ENCODE measurements around the gene SMYD3. TPM values are rescaled to one million over a fixed set of nuclear protein-coding genes. Genes with fewer than 3 reads are reported as not detected.

Gene SMYD3
- total RNA-seq, 4 donors from 2014 or later: 10.5 to 36.4 (median 22.5) TPM

GRCh38 chr1:246255773-246256172, 251.3 kb downstream of the SMYD3 start:
- Histone ChIP-seq H3K4me1 (no peaks in the 10 kb centered on the region), H3K9me3 (peaks cover 0 to 5% of the 10 kb centered on the region in 2 donors), H3K4me3 (no peak overlapping the region), H3K27ac (no peak overlapping the region), H3K36me3 (no peaks in the 10 kb centered on the region), H3K27me3 (no peaks in the 10 kb centered on the region)
- TF ChIP-seq CTCF (IDR thresholded peaks at IDR 0.05): no peak
- no peak for TF ChIP-seq POLR2A (IDR thresholded peaks at IDR 0.05)
- intact Hi-C loops (cut with DNase I; ENCODE audit: low total_unique reads): no loop called here
- DNase-seq: no peak

- H3K27me3 ChIP-seq: no peaks in the 10 kb centered on the region
- no peak overlapping the region for H3K4me3 ChIP-seq
- no peak overlapping the region for H3K27ac ChIP-seq
- peaks cover 0 to 5% of the 10 kb centered on the region in 2 donors for H3K9me3 ChIP-seq
- no peaks in the 10 kb centered on the region for H3K4me1 ChIP-seq
- H3K36me3 ChIP-seq: no peaks in the 10 kb centered on the region
- no peak for TF ChIP-seq CTCF (IDR thresholded peaks at IDR 0.05)
- no peak for TF ChIP-seq POLR2A (IDR thresholded peaks at IDR 0.05)
- no peak for DNase-seq
- intact Hi-C loops (cut with DNase I; ENCODE audit: low total_unique reads): no loop called here
These were observed 252.2 kb downstream of the SMYD3 start for GRCh38 chr1:246254854-246255253.

- TF ChIP-seq CTCF (IDR thresholded peaks at IDR 0.05): no peak
- no peak for TF ChIP-seq POLR2A (IDR thresholded peaks at IDR 0.05)
- H3K27me3 ChIP-seq: no peaks in the 10 kb centered on the region
- no peak overlapping the region for H3K27ac ChIP-seq
- DNase-seq: no peak
- no peaks in the 10 kb centered on the region for H3K36me3 ChIP-seq
- H3K9me3 ChIP-seq: no peaks in the 10 kb centered on the region
- intact Hi-C loops (cut with DNase I; ENCODE audit: low total_unique reads): no loop called here
- H3K4me3 ChIP-seq: no peak overlapping the region
- H3K4me1 ChIP-seq: no peaks in the 10 kb centered on the region
These were observed 260.6 kb downstream of the SMYD3 start for GRCh38 chr1:246246430-246246829.

- intact Hi-C loops (cut with DNase I; ENCODE audit: low total_unique reads): no loop called here
- no peak overlapping the region for H3K4me3 ChIP-seq
- H3K36me3 ChIP-seq: no peaks in the 10 kb centered on the region
- no peaks in the 10 kb centered on the region for H3K4me1 ChIP-seq
- H3K9me3 ChIP-seq: no peaks in the 10 kb centered on the region
- no peaks in the 10 kb centered on the region for H3K27me3 ChIP-seq
- H3K27ac ChIP-seq: no peak overlapping the region
- TF ChIP-seq CTCF (IDR thresholded peaks at IDR 0.05) (no peak), POLR2A (IDR thresholded peaks at IDR 0.05) (no peak)
- no peak for DNase-seq
These were observed 261.5 kb downstream of the SMYD3 start for GRCh38 chr1:246245541-246245940.

- Histone ChIP-seq H3K4me1 (no peaks in the 10 kb centered on the region), H3K27me3 (no peaks in the 10 kb centered on the region), H3K9me3 (no peaks in the 10 kb centered on the region), H3K36me3 (no peaks in the 10 kb centered on the region), H3K4me3 (no peak overlapping the region), H3K27ac (no peak overlapping the region)
- no peak for TF ChIP-seq POLR2A (IDR thresholded peaks at IDR 0.05)
- TF ChIP-seq CTCF (IDR thresholded peaks at IDR 0.05): no peak
- intact Hi-C loops (cut with DNase I; ENCODE audit: low total_unique reads): no loop called here
- DNase-seq: no peak
These were observed 275.0 kb downstream of the SMYD3 start for GRCh38 chr1:246232126-246232525.
